OCI-LY1 (cell line): ENCODE data around the gene STX2.

Experiments
- CTCF ChIP-seq: fragments of 200-600 bp; sonication (generic), shearing (Covaris generic); IDR thresholded peaks from 2 replicates; pipeline ENCODE4 v1.5.1; 2017; ENCODE audit warnings: mild to moderate bottlenecking, antibody characterized with exemption, low read length, moderate library complexity, mixed read lengths
- EZH2 ChIP-seq: fragments of 200-600 bp; sonication (generic), shearing (Covaris generic); IDR thresholded peaks from 2 replicates; pipeline ENCODE4 v1.8.0; 2017; ENCODE audit warnings: borderline replicate concordance, mixed run types, mild to moderate bottlenecking, antibody characterized with exemption, low read length, moderate library complexity, mixed read lengths

- TF ChIP-seq EZH2: no peak
- TF ChIP-seq CTCF: no peak
Measured at GRCh38 chr12:130743606-130744005, 95.4 kb downstream of the STX2 start.
